HG02870 (cell line): ENCODE results near the gene VPS52.

Experiments used
- ATAC-seq: cut with Tn5 transposase; IDR thresholded peaks from one replicate; pipeline ENCODE4 v1.9.1; 2021; ENCODE audit warnings: mild to moderate bottlenecking, moderate library complexity; ENCODE audit not compliant: unreplicated experiment

Gene VPS52

GRCh38 chr6:33212857-33213165 lies 58.9 kb downstream of the VPS52 start:
- ATAC-seq = no peak

GRCh38 chr6:33211666-33212422 lies 59.8 kb downstream of the VPS52 start:
- ATAC-seq = no peak

- ATAC-seq = no peak
Observed at GRCh38 chr6:33211136-33211535, 60.5 kb downstream of the VPS52 start.

- no peak for ATAC-seq
Observed at GRCh38 chr6:33209856-33210255, 61.8 kb downstream of the VPS52 start.

- peak; percentile 40 for ATAC-seq
Observed at GRCh38 chr6:33208091-33208967, 63.3 kb downstream of the VPS52 start, which contains the start of gene RING1. RING1 (plus strand) TSS chr6:33208500; CDS start chr6:33208823, 323 bp downstream.

- ATAC-seq = no peak
Observed at GRCh38 chr6:33207552-33208090, 64.1 kb downstream of the VPS52 start.

- ATAC-seq = no peak
Observed at GRCh38 chr6:33206864-33207551, 64.7 kb downstream of the VPS52 start.

- ATAC-seq = no peak
Observed at GRCh38 chr6:33206027-33206863, 65.4 kb downstream of the VPS52 start.

GRCh38 chr6:33205191-33206026 lies 66.3 kb downstream of the VPS52 start:
- ATAC-seq = no peak

- ATAC-seq = peak; percentile 43
Observed at GRCh38 chr6:33204415-33205190, 67.1 kb downstream of the VPS52 start, which contains the start of gene HSD17B8. HSD17B8 (plus strand) TSS chr6:33204655; CDS start chr6:33204669, 14 bp downstream.

GRCh38 chr6:33204165-33204414 lies 67.6 kb downstream of the VPS52 start:
- no peak for ATAC-seq

- ATAC-seq = no peak
Observed at GRCh38 chr6:33203443-33204164, 68.1 kb downstream of the VPS52 start.

GRCh38 chr6:33202799-33203198 lies 68.9 kb downstream of the VPS52 start:
- no peak for ATAC-seq

- ATAC-seq = no peak
Observed at GRCh38 chr6:33201935-33202334, 69.7 kb downstream of the VPS52 start.

GRCh38 chr6:33201147-33201545 lies 70.5 kb downstream of the VPS52 start:
- ATAC-seq = no peak
